Endothelial cell of umbilical vein (primary cell): Measurements from ENCODE around the gene TESK1. TPM values are rescaled to one million over a fixed set of nuclear protein-coding genes. Genes with fewer than 3 reads are reported as not detected.
"Not testable (repeated sequence)": the region's sequence is repeated elsewhere in the genome, so short reads cannot be mapped to it uniquely, and the experiment has no call there.

Experiments used
- BruUV-seq: library from RNA; stranded (reverse); fragments of 400-500 nt; replicated peaks from 2 replicates; lab custom pipeline; 2021; lab: Mats Ljungman, UMichigan
- CTCF ChIA-PET: fragments of 300-600, 350-600 bp; sonication (Branson Sonifier 250); formaldehyde crosslinking; loops from one replicate; lab custom pipeline; 2021; ENCODE audit warnings: antibody characterized with exemption, inconsistent platforms; lab: Charles Lee
- POLR2A ChIA-PET: fragments of 300-600, 350-600 bp; sonication (Branson Sonifier 250); formaldehyde crosslinking; loops from one replicate; lab custom pipeline; 2021; ENCODE audit warnings: antibody characterized with exemption, inconsistent platforms; lab: Charles Lee
- DNase-seq: peaks from one replicate; pipeline ENCODE4 v3.0.0-alpha.2; 2011; ENCODE audit warnings: low read depth, low spot score
- FAIRE-seq: peaks from 2 replicates; lab custom pipeline; 2011; peaks lifted over from hg19 to GRCh38; lab: Jason Lieb, UNC
- H2AFZ ChIP-seq: 2 replicates; pipeline ENCODE4 v1.6.0; 2012; ENCODE audit warnings: low read depth, low read length, control low read depth, inconsistent platforms
- H3K27ac ChIP-seq: 2 replicates; pipeline ENCODE4 v1.5.1; 2011; ENCODE audit warnings: low read depth, mild to moderate bottlenecking, control low read depth, low read length, moderate library complexity; ENCODE audit not compliant: insufficient read depth
- H3K27me3 ChIP-seq, 2 experiments: 2 replicates each; pipeline versions ENCODE4 v1.6.0 to v1.6.1; 2011; ENCODE audit warnings: low read length in 2 of 2, mixed read lengths in 1 of 2; ENCODE audit not compliant: control insufficient read depth in 2 of 2, insufficient read depth in 2 of 2
- H3K36me3 ChIP-seq, 2 experiments: 2 replicates in 1 of 2; 3 replicates in 1 of 2; pipeline ENCODE4 v1.5.1; 2011; ENCODE audit warnings: low read length in 2 of 2, mild to moderate bottlenecking in 1 of 2, moderate library complexity in 1 of 2; ENCODE audit not compliant: control insufficient read depth in 2 of 2, insufficient read depth in 2 of 2; ENCODE audit errors: extremely low read depth in 1 of 2
- H3K4me1 ChIP-seq: 3 replicates; pipeline ENCODE4 v1.5.1; 2011; ENCODE audit warnings: mild to moderate bottlenecking, low read length; ENCODE audit not compliant: control insufficient read depth, insufficient read depth; ENCODE audit errors: extremely low read depth
- H3K4me2 ChIP-seq: 2 replicates; pipeline ENCODE4 v1.6.1; 2011; ENCODE audit warnings: low read length, control low read depth, mixed read lengths; ENCODE audit not compliant: insufficient read depth
- H3K4me3 ChIP-seq, 3 experiments: fragments of 200-600 bp in 1 of 3; sonication (generic), shearing (Covaris generic) in 1 of 3; replicated peaks in 1 of 3; 2 replicates each; pipeline ENCODE4 v1.5.1; 2011 to 2016; ENCODE audit warnings: control low read depth in 3 of 3, low read length in 3 of 3, mild to moderate bottlenecking in 2 of 3, inconsistent platforms in 1 of 3, low read depth in 1 of 3, moderate library complexity in 1 of 3; ENCODE audit not compliant: insufficient read depth in 1 of 3
- H3K79me2 ChIP-seq: 2 replicates; pipeline ENCODE4 v1.6.0; 2012; ENCODE audit warnings: low read length, inconsistent platforms; ENCODE audit not compliant: control insufficient read depth, insufficient read depth
- H3K9ac ChIP-seq: replicated peaks from 2 replicates; pipeline ENCODE3; 2011; ENCODE audit warnings: low read length, control low read depth; ENCODE audit not compliant: insufficient read depth; ENCODE audit errors: extremely low read depth
- H3K9me1 ChIP-seq: replicated peaks from 3 replicates; pipeline ENCODE4 v1.6.0; 2011; ENCODE audit warnings: mild to moderate bottlenecking, low read length; ENCODE audit not compliant: control insufficient read depth, insufficient read depth; ENCODE audit errors: extremely low read depth
- H3K9me3 ChIP-seq: replicated peaks from 2 replicates; pipeline ENCODE4 v1.5.1; 2012; ENCODE audit warnings: low read length, inconsistent platforms; ENCODE audit not compliant: control insufficient read depth, insufficient read depth
- H4K20me1 ChIP-seq: replicated peaks from 2 replicates; pipeline ENCODE3; 2011; ENCODE audit warnings: mild to moderate bottlenecking, low read length; ENCODE audit not compliant: control insufficient read depth, insufficient read depth; ENCODE audit errors: extremely low read depth
- CTCF ChIP-seq, 2 donors: IDR thresholded peaks; 1 replicate in 1 of 2; 2 replicates in 1 of 2; pipeline ENCODE4 v1.5.1; 2011; ENCODE audit warnings: low read length in 2 of 2, mild to moderate bottlenecking in 2 of 2, moderate library complexity in 2 of 2, control low read depth in 1 of 2, inconsistent platforms in 1 of 2, low read depth in 1 of 2; ENCODE audit not compliant: insufficient read depth in 1 of 2; ENCODE audit errors: extremely low read depth in 1 of 2
- EZH2 ChIP-seq: IDR thresholded peaks from 2 replicates; pipeline ENCODE4 v1.6.1; 2012; ENCODE audit warnings: borderline replicate concordance, low read depth, mild to moderate bottlenecking, moderate library complexity, low read length, inconsistent platforms; ENCODE audit not compliant: severe bottlenecking
- MAX ChIP-seq: IDR thresholded peaks from 2 replicates; pipeline ENCODE4 v1.6.1; 2011; ENCODE audit not compliant: insufficient read depth, insufficient read length
- MYC ChIP-seq: IDR thresholded peaks from one replicate; pipeline ENCODE4 v1.6.1; 2011; ENCODE audit warnings: mild to moderate bottlenecking, low read depth, low read length
- POLR2A ChIP-seq: IDR thresholded peaks from 2 replicates; pipeline ENCODE4 v1.6.1; 2012; ENCODE audit warnings: low read depth, mild to moderate bottlenecking, control low read depth, low read length
- POLR2AphosphoS5 ChIP-seq: IDR thresholded peaks from 2 replicates; pipeline ENCODE4 v1.6.1; 2012; ENCODE audit warnings: low read depth, mild to moderate bottlenecking, control low read depth, low read length, moderate library complexity; ENCODE audit not compliant: insufficient read depth
- dilution Hi-C: fragments of 300-500 bp; cut with MboI; formaldehyde crosslinking; loops from one replicate; pipeline ENCODE4 v1.15.0; 2019; ENCODE audit warnings: low sequenced_read_pairs; ENCODE audit not compliant: extremely low pct_ligation_motif_present
- intact Hi-C: fragments of 100-400 bp; cut with micrococcal nuclease; formaldehyde crosslinking; loops from one replicate; pipeline ENCODE4 v1.10.0; 2022
- polyA plus RNA-seq, 4 experiments: library from polyadenylated mRNA; depleted of rRNA in 3 of 4; stranded (reverse) in 3 of 4; unstranded in 1 of 4; fragments of >200 nt; gene quantifications; 2 replicates each; pipeline versions ENCODE4 v1.2.1 to v1.2.3, GENCODE V29; 2011 to 2012; ENCODE audit warnings: missing spikeins in 1 of 4
- total RNA-seq: library from RNA; stranded (reverse); gene quantifications from 2 replicates; pipeline ENCODE4 v1.2.3, GENCODE V29; 2021

The TESK1 gene
- total and polyA plus RNA-seq, 2 donors (not counting 3 experiments of a cell fraction or from before 2014, with no cell fraction given), result 25.3 to 26.4 TPM

DNA sequence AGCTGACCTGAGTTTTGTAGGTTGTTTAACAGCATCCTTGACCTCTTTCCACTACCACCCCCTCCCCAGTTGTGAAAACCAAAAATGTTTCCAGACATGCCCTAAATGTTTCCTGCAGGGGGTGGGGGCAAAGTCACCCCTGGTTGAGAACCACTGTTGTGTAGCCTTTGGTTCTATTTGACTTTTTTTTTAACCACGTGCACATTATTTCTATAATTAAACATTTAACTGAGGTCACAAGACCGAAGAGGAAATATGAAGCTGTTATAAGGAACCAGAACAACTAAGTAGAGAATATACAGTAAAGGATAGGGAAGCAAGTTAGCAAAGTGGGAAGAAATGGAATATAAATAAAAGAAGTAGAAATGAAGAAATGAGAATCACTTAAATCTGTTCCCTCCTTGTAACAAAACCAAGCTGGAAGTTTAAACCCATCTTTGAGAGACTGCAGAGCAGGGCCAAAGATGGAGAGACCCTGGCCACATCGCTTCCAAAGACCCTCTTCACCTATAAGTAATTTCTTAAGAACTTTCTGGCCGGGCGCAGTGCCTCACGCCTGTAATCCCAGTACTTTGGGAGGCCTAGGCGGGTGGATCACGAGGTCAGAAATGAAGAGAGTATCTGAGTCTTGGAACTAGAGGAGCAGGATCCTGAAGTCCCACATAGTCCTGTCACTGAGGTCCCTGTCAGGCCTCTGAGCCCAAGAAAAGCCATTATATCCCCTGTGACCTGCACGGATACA, 31.2 kb downstream of the TESK1 start:
- no peaks in the 10 kb centered on the region for H3K36me3 ChIP-seq
- no peak for TF ChIP-seq EZH2
- no peak for TF ChIP-seq CTCF (IDR thresholded peaks at IDR 0.05; ENCODE audit: extremely low read depth in 1 of 2, insufficient read depth in 1 of 2, low read depth in 1 of 2, low read length in 2 of 2)
- TF ChIP-seq POLR2AphosphoS5, result no peak
- no peak for TF ChIP-seq POLR2A
- no peak for TF ChIP-seq MYC
- no peak for TF ChIP-seq MAX
- H3K9me1 ChIP-seq, result no peaks in the 10 kb centered on the region
- no peaks in the 10 kb centered on the region for H3K9me3 ChIP-seq
- no TSS peak for BruUV-seq
- ChIA-PET POLR2A (no interaction called here), CTCF (interaction anchor here (1.5 kb wide), 1 partner anchor 22 kb away, joined by 4 read pairs; the partner anchor contains the start of genes CCDC107 and RMRP)
- H3K27ac ChIP-seq, result no peak overlapping the region
- FAIRE-seq, result no peak
- no peak overlapping the region for H3K4me3 ChIP-seq
- no peaks in the 10 kb centered on the region for H3K79me2 ChIP-seq
- no peak overlapping the region for H3K4me2 ChIP-seq
- H3K4me1 ChIP-seq, result no peaks in the 10 kb centered on the region
- H2AFZ ChIP-seq, result no peak overlapping the region
- no peak overlapping the region for H3K9ac ChIP-seq
- dilution Hi-C loops, result no loop called here
- intact Hi-C loops, result no loop called here
- peaks cover 6 to 8% of the 10 kb centered on the region in 2 experiments for H3K27me3 ChIP-seq
- DNase-seq, result no peak
- H4K20me1 ChIP-seq, result no peaks in the 10 kb centered on the region

DNA sequence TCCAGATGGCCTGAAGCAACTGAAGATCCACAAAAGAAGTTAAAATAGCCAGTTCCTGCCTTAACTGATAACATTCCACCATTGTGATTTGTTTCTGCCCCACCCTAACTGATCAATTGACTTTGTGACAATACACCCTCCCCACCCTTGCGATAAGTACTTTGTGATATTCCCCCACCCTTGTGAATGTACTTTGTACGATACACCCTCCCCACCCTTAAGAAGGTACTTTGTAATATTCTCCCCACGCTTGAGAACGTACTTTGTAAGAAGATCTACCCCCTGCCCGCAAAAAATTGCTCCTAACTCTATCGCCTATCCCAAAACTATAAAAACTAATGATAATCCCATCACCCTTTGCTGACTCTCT, 31.8 kb downstream of the TESK1 start:
- CTCF ChIA-PET, H3K27ac ChIP-seq, H3K9ac ChIP-seq, H3K4me2 ChIP-seq, DNase-seq, H3K4me3 ChIP-seq, H4K20me1 ChIP-seq, POLR2A ChIA-PET, H3K36me3 ChIP-seq, H3K9me3 ChIP-seq, BruUV-seq, H3K4me1 ChIP-seq, FAIRE-seq, H3K27me3 ChIP-seq, H3K9me1 ChIP-seq, H2AFZ ChIP-seq, dilution Hi-C loops, intact Hi-C loops, H3K79me2 ChIP-seq: not testable (repeated sequence)

GRCh38 chr9:35637427-35637955, 32.4 kb downstream of the TESK1 start:
- H3K79me2 ChIP-seq, H3K27me3 ChIP-seq, DNase-seq, H2AFZ ChIP-seq, H3K9me1 ChIP-seq, intact Hi-C loops, H3K4me1 ChIP-seq, CTCF ChIA-PET, H3K36me3 ChIP-seq, dilution Hi-C loops, H3K27ac ChIP-seq, POLR2A ChIA-PET, H3K9me3 ChIP-seq, BruUV-seq, H3K4me3 ChIP-seq, H4K20me1 ChIP-seq, FAIRE-seq, H3K4me2 ChIP-seq, H3K9ac ChIP-seq: not testable (repeated sequence)
